HG03469 (cell line): ENCODE results near the gene TLR2.
"Not testable (repeated sequence)": the region's sequence is repeated elsewhere in the genome, so short reads cannot be mapped to it uniquely, and the experiment has no call there.

Experiments
- ATAC-seq: cut with Tn5 transposase; IDR thresholded peaks from one replicate; pipeline ENCODE4 v1.9.1; 2021; ENCODE audit warnings: mild to moderate bottlenecking, moderate library complexity, moderate number of reproducible peaks; ENCODE audit not compliant: unreplicated experiment

TLR2 gene

DNA sequence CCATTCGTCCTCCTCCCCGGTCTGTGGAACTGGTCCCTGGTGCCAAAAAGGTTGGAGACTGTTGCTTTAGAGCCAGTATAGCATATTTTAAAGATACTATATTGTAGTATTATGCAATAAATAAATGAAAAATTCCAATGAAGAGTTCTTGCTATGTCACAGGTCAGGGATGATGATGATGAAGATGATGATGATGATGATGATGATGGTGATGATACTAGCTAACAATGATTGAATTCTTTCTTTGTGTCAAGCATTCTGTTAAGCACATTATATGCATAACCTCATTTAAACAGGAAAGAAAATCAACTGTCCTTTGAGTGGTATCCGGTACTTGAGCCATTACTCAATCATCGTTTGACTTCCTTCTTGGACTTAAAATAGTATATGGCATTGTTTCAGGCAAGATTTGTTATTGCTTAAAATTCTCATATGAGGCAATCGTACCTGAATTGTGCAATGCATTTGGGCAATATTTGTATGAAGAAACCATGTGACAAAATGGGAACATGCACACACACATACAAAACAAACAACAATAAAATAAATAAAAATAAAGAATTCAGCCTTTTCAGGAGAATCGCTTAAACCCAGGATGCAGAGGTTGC is 22.8 kb upstream of the TLR2 start:
- ATAC-seq: no peak

DNA sequence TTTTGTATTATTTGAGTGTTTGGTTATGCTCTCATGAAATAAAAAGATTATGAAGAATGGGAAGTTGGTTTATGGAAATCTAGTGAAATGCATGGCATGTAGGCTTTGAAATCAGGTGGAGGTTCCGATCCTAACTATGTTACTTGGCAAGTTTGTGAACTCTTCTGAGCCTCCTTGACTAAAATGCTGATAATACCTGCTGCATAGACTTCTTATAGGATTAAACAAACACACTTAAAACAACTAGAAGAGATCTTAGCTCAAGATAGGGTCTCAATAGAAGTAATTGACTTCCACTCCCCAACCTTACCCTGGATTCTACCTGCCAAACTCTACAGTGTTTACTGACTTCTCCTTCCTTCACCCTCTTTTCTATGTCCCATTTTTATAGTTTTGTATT is 22.2 kb upstream of the TLR2 start:
- ATAC-seq: no peak

DNA sequence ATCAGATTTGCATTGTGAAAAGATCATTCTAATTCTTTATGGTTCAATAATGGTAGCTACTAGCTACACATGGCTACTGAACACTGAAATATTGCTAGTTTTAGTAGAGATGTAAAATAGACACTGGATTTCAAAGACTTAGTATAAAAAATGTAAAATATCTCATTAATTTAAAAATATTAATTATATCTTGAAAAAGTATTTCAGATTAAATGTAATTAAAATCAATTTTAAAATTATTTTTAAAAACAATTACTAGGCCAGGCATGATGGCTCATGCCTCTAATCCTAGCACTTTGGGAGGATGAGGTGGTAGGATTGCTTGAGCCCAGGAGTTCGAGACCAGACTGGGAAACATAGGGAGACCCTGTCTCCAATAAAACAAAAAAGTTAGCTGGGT is 20.4 kb upstream of the TLR2 start:
- ATAC-seq: no peak

DNA sequence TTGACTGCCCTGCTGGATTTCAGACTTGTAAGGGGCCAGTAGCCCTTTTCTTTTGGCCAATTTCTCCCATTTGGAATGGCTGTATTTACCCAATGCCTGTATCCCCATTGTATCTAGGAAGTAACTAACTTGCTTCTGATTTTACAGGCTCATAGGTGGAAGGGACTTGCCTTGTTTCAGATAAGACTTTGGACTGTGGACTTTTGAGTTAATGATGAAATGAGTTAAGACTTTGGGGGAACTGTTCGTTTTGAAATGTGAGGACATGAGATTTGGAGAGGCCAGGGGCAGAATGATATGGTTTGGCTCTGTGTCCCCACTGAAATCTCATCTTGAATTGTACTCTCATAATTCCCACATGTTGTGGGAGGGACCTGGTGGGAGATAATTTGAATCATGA is 17.6 kb upstream of the TLR2 start:
- ATAC-seq: not testable (repeated sequence)

DNA sequence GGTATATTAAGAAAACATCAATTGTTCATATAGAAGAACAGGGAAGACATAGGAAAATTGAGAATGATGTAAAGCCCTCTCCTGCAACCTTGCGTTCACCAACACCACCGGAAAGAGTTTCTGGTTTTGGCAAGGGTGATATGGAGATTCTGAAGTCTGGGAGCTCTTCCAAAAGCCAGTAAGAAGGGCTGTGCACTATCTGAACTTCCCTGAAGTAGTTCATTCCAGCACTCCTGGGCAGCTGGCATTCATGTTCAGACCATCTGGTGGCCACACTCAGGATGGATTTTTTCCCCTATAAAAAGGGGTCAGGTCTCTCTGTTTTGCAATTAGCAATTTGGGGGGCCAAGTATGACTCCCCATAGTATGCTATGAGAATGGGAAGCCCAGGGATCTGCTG is 15.4 kb upstream of the TLR2 start:
- ATAC-seq: no peak

DNA sequence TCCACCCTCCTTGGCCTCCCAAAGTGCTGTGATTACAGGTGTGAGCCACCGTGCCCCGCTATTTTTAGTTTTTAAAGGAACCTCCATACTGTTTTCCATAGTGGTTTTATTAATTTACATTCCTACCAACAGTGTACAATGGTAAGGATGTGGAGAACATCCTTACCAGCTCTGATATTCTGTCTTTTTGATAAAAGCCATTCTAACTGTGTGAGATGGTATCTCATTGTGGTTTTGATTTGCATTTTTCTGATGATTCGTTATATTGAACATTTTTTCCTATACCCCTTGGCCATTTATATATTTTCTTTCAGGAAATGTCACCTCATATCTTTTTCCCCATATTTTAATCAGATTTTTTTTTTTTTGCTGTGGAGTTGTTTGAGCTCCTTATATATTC is 14.2 kb upstream of the TLR2 start:
- ATAC-seq: no peak

DNA sequence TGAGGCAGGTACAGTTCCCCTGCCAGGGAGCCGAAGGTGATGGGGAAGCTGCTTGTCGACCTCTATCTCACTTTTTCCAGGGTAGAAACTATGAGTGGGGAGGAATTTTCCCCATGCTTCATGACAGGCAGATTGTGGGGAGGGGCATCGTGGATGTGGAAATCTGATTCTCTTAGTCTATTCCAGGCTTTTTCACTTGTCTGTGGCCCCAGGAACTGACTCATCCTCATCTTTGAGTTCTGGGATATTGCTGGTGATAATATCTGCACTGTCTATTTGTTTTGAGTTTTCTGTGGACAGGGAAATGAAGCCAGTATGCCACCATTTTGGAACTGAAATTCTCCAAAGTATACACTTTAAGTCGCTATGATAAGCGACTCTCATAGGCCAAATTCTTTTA is 7.6 kb upstream of the TLR2 start:
- ATAC-seq: no peak

DNA sequence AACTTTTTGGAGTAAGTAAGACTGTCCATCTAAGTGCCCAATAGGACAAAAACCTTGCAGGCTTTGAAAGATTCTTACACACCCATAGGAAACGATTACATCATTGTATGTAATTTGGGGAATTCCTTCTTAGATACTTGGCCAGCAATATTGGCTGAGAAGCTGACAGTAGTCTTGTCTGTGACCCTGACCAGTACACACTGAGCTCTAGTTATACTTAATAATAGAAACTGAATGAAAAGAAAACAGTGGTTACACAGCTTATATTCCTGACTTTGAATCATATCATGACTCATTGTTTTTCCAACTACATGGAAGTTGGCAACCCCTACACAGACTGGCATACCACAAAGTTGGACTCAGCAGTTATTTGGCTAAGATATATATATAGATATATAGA is 7.1 kb upstream of the TLR2 start:
- ATAC-seq: no peak

DNA sequence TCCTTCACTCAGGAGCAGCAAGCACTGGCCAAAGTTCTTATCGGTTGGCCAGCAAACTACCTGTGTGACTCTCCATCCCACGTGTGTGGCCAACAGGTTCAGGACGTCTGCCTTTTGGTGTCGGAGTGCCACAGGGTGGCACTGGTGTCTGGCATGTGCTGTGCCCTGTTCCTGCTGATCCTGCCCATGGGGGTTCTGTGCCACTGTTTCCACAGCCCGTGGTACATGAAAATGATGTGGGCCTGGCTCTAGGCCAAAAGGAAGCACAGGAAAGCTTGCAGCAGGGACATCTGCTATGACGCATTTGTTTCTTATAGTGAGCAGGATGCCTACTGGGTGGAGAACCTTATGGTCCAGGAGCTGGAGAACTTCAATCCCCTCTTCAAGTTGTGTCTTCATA is 4.6 kb upstream of the TLR2 start:
- no peak for ATAC-seq

DNA sequence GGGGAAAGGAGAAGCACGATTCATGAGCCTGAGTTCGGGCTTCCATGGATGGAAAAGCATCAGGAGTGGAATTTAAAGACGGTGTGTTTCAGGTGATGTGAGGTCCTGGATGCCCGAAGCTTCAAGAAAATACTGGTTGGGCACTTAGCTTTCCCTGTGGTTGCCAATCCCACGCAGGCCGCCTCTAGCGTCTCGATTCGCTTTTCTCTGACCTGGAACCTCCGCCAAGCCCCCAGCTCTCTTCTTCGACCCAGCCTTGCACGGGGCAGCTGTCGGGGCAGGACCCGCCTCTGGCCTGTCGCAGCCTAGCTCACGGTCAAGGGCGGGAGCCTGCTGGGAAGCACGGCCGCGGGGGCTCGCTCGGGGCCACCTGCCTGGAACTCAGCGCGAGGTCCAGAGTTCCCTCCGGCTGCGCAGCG is 308 bp upstream of the TLR2 start:
- no peak for ATAC-seq

DNA sequence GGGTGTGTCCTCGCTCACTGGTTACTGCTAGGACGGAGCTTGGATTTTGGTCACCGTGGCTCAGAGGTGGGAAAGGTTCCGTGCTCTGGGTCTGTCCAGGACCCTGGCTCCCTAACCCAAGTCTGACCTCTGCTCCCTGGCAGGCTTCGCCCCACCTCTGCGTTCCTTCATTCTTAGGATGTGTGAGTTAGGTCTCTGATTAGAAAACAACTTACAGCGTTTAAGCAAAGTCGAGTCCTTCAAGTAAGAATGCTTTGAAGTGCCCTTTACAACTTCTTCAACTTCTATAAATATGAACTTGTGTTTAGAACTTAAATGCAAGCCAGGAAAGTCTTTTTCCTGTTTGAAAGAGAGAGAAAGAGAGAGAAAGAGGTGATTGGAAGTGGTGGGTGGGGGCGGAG is 891 bp downstream of the TLR2 start:
- no peak for ATAC-seq

DNA sequence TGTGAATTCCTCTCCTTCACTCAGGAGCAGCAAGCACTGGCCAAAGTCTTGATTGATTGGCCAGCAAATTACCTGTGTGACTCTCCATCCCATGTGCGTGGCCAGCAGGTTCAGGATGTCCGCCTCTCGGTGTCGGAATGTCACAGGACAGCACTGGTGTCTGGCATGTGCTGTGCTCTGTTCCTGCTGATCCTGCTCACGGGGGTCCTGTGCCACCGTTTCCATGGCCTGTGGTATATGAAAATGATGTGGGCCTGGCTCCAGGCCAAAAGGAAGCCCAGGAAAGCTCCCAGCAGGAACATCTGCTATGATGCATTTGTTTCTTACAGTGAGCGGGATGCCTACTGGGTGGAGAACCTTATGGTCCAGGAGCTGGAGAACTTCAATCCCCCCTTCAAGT is 20.4 kb downstream of the TLR2 start:
- no peak for ATAC-seq

DNA sequence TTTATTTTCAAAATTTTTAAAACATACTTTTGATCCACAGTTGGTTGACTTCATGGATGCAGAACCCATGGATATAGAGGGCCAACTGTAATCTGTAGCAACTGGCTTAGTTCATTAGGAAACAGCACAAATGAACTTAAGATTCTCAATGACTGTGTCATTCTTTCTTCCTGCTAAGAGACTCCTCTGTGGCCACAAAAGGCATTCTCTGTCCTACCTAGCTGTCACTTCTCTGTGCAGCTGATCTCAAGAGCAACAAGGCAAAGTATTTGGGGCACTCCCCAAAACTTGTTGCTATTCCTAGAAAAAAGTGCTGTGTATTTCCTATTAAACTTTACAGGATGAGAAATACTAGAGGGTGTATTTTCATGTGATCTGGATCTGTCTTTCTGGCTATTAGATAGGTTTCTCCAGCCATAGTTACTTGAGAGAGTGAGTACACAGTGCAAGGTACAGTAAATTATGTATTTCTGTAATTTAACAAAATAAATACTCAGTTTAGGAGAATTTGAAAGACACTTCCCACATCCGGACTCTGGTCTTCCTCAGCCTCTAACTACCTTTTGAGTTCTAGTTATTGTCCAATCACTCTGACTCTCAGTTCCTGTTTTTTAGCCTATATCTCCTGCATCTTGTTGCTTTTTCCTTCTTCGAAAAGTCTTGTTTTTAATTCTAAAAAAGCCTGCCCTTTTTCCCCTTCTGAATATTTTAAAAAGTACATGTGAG is 21.8 kb downstream of the TLR2 start:
- ATAC-seq: peak; percentile 72

DNA sequence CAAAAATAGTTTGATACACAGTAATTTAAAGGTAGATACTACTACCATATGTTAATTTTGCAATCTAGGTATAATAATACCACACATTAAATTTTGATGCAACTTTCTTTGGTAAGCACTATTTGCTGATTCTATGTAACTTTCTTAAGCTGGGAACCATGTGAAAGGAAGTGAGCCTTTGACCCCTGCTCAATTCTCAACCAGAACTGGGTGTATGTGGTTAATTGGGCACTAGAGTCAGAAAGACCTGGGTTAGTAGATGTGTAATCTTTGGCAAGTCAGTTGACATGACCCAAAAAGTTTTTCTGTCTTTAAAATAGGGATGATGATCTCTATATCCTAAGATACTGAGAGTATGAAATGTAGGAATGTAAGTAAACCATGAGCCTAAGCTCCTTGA is 22.4 kb downstream of the TLR2 start:
- ATAC-seq: peak; percentile 8

DNA sequence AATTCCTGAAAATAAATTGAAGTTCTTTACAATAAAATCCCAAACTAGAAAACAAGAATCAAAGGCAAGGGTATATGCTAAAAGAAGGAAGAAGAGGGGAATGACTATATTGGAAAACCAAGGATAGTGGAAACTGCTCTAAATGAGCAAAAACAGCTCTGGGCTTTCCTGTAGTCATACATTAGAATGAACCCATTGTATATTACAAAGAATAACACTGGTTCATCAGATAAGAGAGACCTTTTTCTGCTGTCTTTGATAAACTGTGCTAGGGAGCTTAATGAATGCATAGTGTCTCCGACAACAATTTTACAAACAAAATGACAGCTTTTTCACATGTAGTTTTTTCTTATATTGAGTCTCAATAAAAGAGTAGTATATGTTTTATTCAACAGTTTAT is 26.6 kb downstream of the TLR2 start:
- no peak for ATAC-seq

DNA sequence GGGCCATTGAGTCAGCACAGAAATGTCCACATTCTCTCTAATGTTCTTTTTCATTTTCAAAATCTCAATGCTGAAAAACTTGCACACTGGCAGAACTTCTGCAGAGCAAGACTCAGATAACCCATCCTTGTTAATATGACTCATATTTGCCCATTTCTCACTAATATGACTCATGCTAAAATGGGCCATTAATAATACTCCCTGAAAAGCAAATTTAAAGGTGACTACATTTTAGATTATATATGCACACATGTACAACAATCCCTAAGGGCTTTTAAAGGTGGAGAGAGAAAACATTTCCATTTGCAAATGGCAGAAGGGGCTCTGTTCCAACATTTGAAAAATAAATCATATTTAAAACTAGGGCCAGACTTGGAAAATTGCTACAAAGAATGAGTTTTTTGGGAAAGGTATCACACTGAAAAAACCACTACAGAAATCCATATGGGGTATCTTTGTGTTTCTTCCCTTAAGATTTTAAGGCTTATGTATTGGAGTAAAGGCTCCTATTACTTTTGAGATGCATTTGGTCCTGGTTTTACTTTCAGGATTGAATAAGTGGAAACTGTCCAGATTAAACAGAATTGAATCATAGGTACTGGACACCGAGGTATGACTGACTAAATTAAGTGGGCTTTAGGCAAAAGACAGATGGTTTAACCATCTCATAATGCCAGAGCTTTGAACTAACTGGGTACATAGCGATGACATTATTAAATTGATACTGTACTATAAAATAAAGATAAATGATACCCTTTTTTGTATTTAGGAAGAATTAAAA is 30.0 kb downstream of the TLR2 start:
- no peak for ATAC-seq

DNA sequence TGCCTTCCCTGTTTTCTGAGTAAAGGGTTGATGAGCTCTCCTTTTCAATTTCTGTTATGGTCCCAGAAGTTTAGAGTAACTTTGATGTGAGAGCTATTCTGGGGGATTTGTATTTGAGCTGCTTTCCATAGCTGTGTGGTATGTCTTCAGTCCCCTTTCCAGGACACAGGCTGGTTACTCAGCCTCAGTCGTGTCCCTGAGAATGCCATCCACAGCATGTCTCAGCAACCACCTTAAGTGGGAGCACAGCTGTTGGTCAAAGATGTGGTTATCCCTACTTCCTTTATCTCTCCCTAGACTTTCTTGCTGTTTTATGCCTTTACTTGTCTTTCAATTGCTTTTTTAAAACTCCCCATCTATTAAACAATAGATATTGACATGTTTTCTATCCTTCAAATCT is 38.0 kb downstream of the TLR2 start:
- ATAC-seq: no peak

DNA sequence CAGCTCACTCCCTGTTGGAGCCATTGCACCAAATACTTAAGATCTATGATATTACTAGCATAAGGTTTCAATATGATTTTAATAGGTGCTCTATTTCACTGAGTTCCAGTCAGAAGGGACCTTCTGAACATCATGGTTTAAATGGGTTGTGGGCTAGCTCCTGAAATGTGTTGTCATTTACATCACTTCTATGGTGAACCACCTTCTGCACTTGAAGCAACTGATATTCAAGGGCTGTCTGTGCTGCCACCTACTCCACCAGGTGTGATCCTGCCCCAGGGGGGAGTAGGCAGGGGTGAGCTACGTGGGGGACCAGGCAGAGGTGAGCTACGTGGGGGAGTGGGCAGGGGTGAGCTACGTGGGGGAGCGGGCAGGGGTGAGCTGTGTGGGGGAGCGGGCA is 40.5 kb downstream of the TLR2 start:
- ATAC-seq: no peak

DNA sequence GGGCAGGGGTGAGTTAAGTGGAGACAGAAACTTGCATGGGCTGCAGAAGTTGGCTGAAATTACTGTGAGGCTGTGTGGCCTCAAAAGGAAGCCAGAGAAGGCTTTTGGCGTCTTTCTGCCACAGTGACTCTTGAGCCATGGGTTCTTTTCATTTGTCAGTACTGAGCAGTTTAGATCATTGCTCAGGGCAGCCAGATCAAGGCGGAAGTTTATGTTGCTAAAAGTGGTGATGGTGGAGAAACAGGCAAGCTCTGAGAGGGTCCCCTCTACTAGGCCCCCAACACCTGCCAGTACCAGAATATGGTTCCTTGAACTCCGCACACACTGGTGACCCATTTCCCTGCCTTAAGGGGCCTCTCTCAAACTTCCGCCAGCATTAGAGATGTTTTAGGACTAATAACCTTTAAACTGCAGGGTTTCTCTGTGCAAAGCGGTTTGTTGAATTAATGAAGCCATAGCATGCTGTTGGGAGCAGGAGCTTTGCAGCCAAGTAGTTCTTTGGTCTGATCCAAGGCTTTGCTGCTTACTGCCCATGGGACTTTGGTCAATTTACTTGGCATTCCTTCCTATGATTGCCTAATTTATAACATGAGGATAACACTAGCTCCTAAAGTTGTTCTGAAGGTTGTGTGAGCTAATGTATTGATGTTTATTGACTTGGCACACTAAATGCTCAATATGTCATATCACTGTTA is 41.2 kb downstream of the TLR2 start:
- no peak for ATAC-seq

DNA sequence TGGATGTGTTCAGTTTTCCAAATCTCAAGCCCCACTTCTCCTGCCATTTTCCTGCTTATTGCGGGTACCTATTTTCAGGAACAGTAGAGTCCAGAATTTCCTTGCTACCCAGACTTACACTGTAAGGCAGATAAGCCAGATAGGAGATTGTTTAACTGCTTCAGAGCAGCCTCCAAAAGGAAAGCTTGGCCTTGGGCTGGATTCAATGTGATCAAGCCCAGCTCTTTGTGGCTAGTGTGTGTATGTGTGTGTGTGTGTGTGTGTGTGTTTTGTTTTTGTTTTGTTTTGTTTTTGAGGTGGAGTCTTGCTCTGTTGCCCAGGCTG is 41.7 kb downstream of the TLR2 start:
- ATAC-seq: no peak

DNA sequence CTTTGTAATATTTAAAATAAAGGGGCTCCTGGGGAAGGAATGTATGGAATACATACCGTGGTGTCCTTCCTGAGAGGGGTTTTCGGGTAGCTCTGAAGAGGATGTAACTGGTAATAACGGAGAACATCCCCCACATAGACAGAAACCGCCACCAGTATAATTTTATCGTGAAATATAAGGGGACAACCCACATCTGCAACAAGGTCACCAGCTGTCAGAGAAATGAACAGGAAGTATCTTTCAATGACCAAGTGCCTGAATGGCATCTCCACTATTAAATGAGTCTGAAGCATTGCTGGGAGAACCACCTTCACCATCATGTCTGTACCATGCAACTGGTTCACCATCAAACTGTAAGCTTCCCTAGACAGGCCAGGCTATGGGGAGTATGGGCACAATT is 44.1 kb downstream of the TLR2 start:
- ATAC-seq: no peak

DNA sequence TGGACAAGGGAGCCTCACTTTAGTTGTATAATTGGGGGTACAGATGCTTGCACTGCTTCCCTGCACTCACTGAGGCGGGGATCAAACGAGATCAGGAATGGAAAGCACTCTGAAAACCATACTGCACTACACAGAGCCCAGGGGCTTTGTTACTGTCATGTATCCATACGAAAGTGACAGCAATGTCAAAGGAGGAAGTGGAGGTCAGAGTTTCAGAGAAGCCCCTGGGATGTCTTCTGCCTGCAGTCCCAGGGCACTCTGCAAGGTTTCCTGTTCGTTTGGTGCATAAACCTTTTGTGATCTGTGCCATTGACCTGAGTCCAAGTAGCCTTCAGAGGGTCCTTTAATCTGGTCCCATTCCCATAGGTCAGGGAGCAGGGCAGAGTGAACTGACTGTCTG is 44.6 kb downstream of the TLR2 start:
- peak; percentile 51 for ATAC-seq
